Astrocyte of the spinal cord (primary cell): ENCODE measurements around the gene KRT9.

ENCODE experiments used
- DNase-seq: peaks from one replicate; pipeline ENCODE4 v3.0.0; 2011; ENCODE audit warnings: low read depth, low spot score
- H3K4me3 ChIP-seq: 2 replicates; pipeline ENCODE4 v1.5.1; 2011; ENCODE audit warnings: low read depth, mild to moderate bottlenecking, low read length, moderate library complexity
- CTCF ChIP-seq: IDR thresholded peaks from 2 replicates; pipeline ENCODE4 v1.5.1; 2012; ENCODE audit warnings: low read depth, mild to moderate bottlenecking, low read length, inconsistent platforms
- in situ Hi-C: cut with HindIII; loops from 2 replicates; pipeline ENCODE4 v1.10.0; 2017; ENCODE audit warnings: low sequenced_read_pairs

KRT9 gene

DNA sequence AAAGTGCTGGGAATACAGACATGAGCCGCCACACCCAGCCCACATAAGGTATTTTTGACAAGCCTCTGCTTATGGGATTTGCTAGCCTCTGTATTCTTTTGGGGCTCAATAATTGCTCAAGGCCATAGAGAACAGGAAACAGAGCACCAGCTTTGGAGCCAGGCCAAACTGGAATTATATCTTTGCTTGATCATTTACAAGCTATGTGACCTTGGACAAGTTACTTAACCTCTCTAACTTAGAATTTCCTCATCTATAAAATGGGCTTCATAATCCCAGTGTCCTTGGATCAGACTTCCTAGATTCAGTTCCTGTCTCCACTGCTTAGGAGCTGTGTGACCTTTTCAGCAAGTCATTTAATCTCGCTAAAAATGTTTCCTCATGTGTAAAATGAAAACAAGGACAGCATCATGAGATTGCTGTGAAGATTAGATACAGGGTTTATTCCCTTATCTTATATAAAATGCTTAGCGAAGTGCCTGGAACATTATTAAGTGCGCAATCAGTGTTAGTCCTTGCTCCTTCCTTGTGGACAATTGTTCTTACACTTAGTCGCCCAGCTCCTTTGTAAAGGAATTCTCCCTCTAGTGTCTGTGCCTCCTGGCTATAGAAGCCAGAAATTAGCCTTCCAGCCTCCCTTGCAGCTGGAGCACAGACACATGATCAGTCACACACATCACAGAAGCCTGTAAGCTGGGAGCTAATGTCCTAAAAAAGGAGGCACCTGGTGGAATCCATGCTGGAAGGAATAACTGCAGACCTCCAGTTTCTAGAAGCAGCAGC is 16.6 kb downstream of the KRT9 start:
- in situ Hi-C loops, result no loop called here

GRCh38 chr17:41553987-41554680 is 17.7 kb downstream of the KRT9 start:
- DNase-seq, result no peak
- in situ Hi-C loops, result no loop called here
- no peak for TF ChIP-seq CTCF
- no peak overlapping the region for H3K4me3 ChIP-seq

More for the DNA sequence above, 16.6 kb downstream of the KRT9 start:
- TF ChIP-seq CTCF, result no peak
- no peak for DNase-seq
- no peak overlapping the region for H3K4me3 ChIP-seq

- no peak for TF ChIP-seq CTCF
- in situ Hi-C loops, result no loop called here
- DNase-seq, result no peak
- no peak overlapping the region for H3K4me3 ChIP-seq
Measured at GRCh38 chr17:41553176-41553575, 18.7 kb downstream of the KRT9 start.

DNA sequence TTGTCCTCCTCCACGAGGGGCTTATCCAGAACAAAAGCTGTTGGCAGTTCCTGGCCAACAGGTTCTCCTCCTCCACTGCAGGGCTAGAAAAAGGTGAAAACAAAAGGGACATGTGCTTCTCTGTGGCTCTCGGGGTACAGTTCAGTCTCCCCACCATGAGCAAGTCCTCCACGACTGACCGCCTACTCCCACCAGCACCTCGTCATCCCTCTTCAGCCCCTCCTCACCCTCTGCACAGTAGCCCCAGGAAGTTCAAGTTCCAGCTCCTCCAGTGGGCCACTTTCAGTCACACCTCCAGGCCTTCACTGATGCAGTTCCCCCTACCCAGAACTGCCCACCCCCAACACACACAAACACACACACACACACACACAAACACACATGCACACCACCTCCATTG is 19.4 kb downstream of the KRT9 start:
- TF ChIP-seq CTCF, result no peak
- H3K4me3 ChIP-seq, result no peak overlapping the region
- in situ Hi-C loops, result no loop called here
- DNase-seq, result no peak

DNA sequence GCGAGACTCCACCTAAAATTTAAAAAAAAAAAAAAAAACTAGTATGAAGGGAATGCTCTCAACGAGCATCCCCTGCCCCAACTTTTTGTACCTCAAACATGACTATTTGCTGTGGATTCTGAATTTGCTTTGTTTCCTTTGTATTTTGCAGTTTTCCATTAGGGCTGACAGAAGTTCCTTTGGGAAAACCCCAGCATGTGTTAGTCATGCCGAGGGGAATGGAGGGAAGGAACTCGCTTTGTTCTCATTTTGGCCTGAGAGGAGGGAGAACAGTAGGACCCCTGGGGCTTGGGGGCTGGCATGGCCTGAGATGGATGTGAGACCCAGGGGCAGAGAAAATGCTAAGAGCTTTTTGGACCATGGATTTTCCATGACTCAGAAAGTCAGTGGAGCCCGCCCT is 20.5 kb downstream of the KRT9 start:
- no peak overlapping the region for H3K4me3 ChIP-seq
- in situ Hi-C loops, result no loop called here
- peak; percentile 25 for DNase-seq
- no peak for TF ChIP-seq CTCF

DNA sequence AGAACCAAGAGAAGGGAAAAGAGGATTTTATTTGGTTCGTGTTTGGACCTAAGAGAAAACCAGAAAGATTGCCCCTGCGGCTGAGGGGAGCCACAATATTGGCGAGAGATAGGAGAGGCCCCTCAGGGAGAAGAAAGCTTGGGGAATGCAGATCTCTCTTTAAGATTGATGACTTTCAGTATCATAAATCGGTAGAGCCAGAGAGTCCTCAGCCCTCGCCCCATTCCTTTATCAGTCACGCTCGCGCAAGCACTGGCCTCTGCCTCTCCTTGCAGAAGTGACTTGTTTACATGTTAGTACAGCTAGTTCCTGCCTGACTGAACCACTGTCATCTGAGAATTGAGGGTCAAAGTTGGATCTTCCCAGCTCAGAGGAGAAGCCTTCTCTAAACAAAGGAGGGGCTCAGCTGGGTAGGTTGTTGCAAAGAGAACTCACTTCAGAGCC is 22.2 kb downstream of the KRT9 start:
- in situ Hi-C loops, result no loop called here
- no peak for TF ChIP-seq CTCF
- H3K4me3 ChIP-seq, result no peak overlapping the region
- no peak for DNase-seq
